Measurements from ENCODE around the gene VANGL2. TPM values are rescaled to one million over a fixed set of nuclear protein-coding genes. Genes with fewer than 3 reads are reported as not detected.
"Not testable (repeated sequence)": the region's sequence is repeated elsewhere in the genome, so short reads cannot be mapped to it uniquely, and the experiment has no call there.

The VANGL2 gene
- total RNA-seq, 2 experiments from 2014 or later: not detected

- H3K27me3 ChIP-seq (ENCODE audit: control insufficient read depth in 1 of 2, insufficient read depth in 2 of 2, low read length in 2 of 2); POLR2A ChIA-PET; H3K4me3 Mint-ChIP-seq; H3K9me3 Mint-ChIP-seq; H3K9me3 ChIP-seq (ENCODE audit: control insufficient read depth in 1 of 2, insufficient read depth in 1 of 2, low read length in 2 of 2); H3K36me3 ChIP-seq (ENCODE audit: insufficient read depth, low read length); H3K27me3 Mint-ChIP-seq; H3K27ac ChIP-seq (ENCODE audit: low read depth in 1 of 2, low read length in 2 of 2); intact Hi-C loops (cut with DNase I, micrococcal nuclease); H3K4me1 ChIP-seq (ENCODE audit: insufficient read depth, low read length); H3K4me1 Mint-ChIP-seq (ENCODE audit: low read depth); H3K4me3 ChIP-seq (ENCODE audit: low read length); ATAC-seq (ENCODE audit: poor library complexity); H3K36me3 Mint-ChIP-seq (ENCODE audit: low read depth); DNase-seq; H3K27ac Mint-ChIP-seq: not testable (repeated sequence)
- CTCF ChIA-PET: interaction anchor here (0.6 kb wide), 1 partner anchor 73 kb away, joined by 3 read pairs; no protein-coding TSS in a partner anchor
These were observed 12.0 kb upstream of the VANGL2 start for GRCh38 chr1:160388406-160388805.

GRCh38 chr1:160394673-160395072 lies 5.7 kb upstream of the VANGL2 start:
- no peak for TF ChIP-seq CTCF (IDR thresholded peaks at IDR 0.05)
- Histone ChIP-seq H3K36me3 (ENCODE audit: insufficient read depth, low read length) (no peaks in the 10 kb centered on the region), H3K4me3 (ENCODE audit: low read length) (no peak overlapping the region), H3K9me3 (ENCODE audit: control insufficient read depth in 1 of 2, insufficient read depth in 1 of 2, low read length in 2 of 2) (no peaks in the 10 kb centered on the region), H3K4me1 (ENCODE audit: insufficient read depth, low read length) (no peaks in the 10 kb centered on the region), H3K27ac (ENCODE audit: low read depth in 1 of 2, low read length in 2 of 2) (no peak overlapping the region), H3K27me3 (ENCODE audit: control insufficient read depth in 1 of 2, insufficient read depth in 2 of 2, low read length in 2 of 2) (peaks cover 2 to 4% of the 10 kb centered on the region in 2 experiments)
- no peak for DNase-seq
- peaks cover 20% of the 10 kb centered on the region for H3K27me3 Mint-ChIP-seq
- no peak overlapping the region for H3K4me3 Mint-ChIP-seq
- no peaks in the 10 kb centered on the region for H3K9me3 Mint-ChIP-seq
- H3K36me3 Mint-ChIP-seq (ENCODE audit: low read depth): no peaks in the 10 kb centered on the region
- H3K27ac Mint-ChIP-seq: no peak overlapping the region
- no peaks in the 10 kb centered on the region for H3K4me1 Mint-ChIP-seq (ENCODE audit: low read depth)
- intact Hi-C loops (cut with DNase I, micrococcal nuclease): no loop called here
- no peak for ATAC-seq (ENCODE audit: poor library complexity)
- ChIA-PET POLR2A (no interaction called here), CTCF (interaction anchor here (0.6 kb wide), 1 partner anchor 523 kb away, joined by 3 read pairs; no protein-coding TSS in a partner anchor)

- Mint-ChIP-seq H3K27ac (no peak overlapping the region), H3K4me1 (ENCODE audit: low read depth) (peaks cover 9% of the 10 kb centered on the region), H3K36me3 (ENCODE audit: low read depth) (no peaks in the 10 kb centered on the region), H3K4me3 (no peak overlapping the region), H3K27me3 (peaks cover 37% of the 10 kb centered on the region), H3K9me3 (no peaks in the 10 kb centered on the region)
- H3K4me1 ChIP-seq (ENCODE audit: insufficient read depth, low read length): peaks cover 15% of the 10 kb centered on the region
- CTCF ChIA-PET: no interaction called here
- no peak overlapping the region for H3K27ac ChIP-seq (ENCODE audit: low read depth in 1 of 2, low read length in 2 of 2)
- no peak for ATAC-seq (ENCODE audit: poor library complexity)
- POLR2A ChIA-PET: no interaction called here
- no peak for TF ChIP-seq CTCF (IDR thresholded peaks at IDR 0.05)
- no peak overlapping the region for H3K4me3 ChIP-seq (ENCODE audit: low read length)
- peaks cover 17 to 26% of the 10 kb centered on the region in 2 experiments for H3K27me3 ChIP-seq (ENCODE audit: control insufficient read depth in 1 of 2, insufficient read depth in 2 of 2, low read length in 2 of 2)
- no peaks in the 10 kb centered on the region for H3K36me3 ChIP-seq (ENCODE audit: insufficient read depth, low read length)
- intact Hi-C loops (cut with DNase I, micrococcal nuclease): no loop called here
- no peaks in the 10 kb centered on the region for H3K9me3 ChIP-seq (ENCODE audit: control insufficient read depth in 1 of 2, insufficient read depth in 1 of 2, low read length in 2 of 2)
- DNase-seq: no peak
These were observed 2.7 kb upstream of the VANGL2 start for GRCh38 chr1:160397651-160398050.

- ChIA-PET CTCF (no interaction called here), POLR2A (no interaction called here)
- H3K4me3 Mint-ChIP-seq: peak overlapping the region; percentile 27
- Histone ChIP-seq H3K4me3 (ENCODE audit: low read length) (no peak overlapping the region), H3K36me3 (ENCODE audit: insufficient read depth, low read length) (no peaks in the 10 kb centered on the region), H3K27ac (ENCODE audit: low read depth in 1 of 2, low read length in 2 of 2) (no peak overlapping the region), H3K4me1 (ENCODE audit: insufficient read depth, low read length) (peaks cover 15% of the 10 kb centered on the region), H3K27me3 (ENCODE audit: control insufficient read depth in 1 of 2, insufficient read depth in 2 of 2, low read length in 2 of 2) (peaks cover 17 to 26% of the 10 kb centered on the region in 2 experiments), H3K9me3 (ENCODE audit: control insufficient read depth in 1 of 2, insufficient read depth in 1 of 2, low read length in 2 of 2) (no peaks in the 10 kb centered on the region)
- intact Hi-C loops (cut with DNase I, micrococcal nuclease): no loop called here
- DNase-seq: no peak
- H3K9me3 Mint-ChIP-seq: no peaks in the 10 kb centered on the region
- peaks cover 43% of the 10 kb centered on the region for H3K27me3 Mint-ChIP-seq
- no peak for ATAC-seq (ENCODE audit: poor library complexity)
- no peak overlapping the region for H3K27ac Mint-ChIP-seq
- H3K36me3 Mint-ChIP-seq (ENCODE audit: low read depth): no peaks in the 10 kb centered on the region
- H3K4me1 Mint-ChIP-seq (ENCODE audit: low read depth): peaks cover 9% of the 10 kb centered on the region
- no peak for TF ChIP-seq CTCF (IDR thresholded peaks at IDR 0.05)
These were observed 1.5 kb upstream of the VANGL2 start for GRCh38 chr1:160398823-160399222.
